Measurements from ENCODE around the gene MED9. TPM values are rescaled to one million over a fixed set of nuclear protein-coding genes. Genes with fewer than 3 reads are reported as not detected.

Gene MED9
- total RNA-seq, 3 donors from 2014 or later, result 15.0 to 16.4 (median 15.0) TPM

Other genes with a start within 250 kb of the MED9 start
- 10 to 100 TPM; 15.6 to 27.0 (median 25.6) TPM for gene FLCN, start 239.8 kb upstream of the MED9 start, total RNA-seq
- 100 to 1,000 TPM; 154 to 163 (median 161) TPM for gene COPS3, start 195.8 kb upstream of the MED9 start, total RNA-seq
- gene NT5M, start 173.6 kb upstream of the MED9 start, total RNA-seq, result 1 to 10 TPM; 2.6 to 3.3 (median 3.2) TPM
- gene RASD1, start 19.4 kb downstream of the MED9 start, total RNA-seq, result 1 to 10 TPM in 2 of 3 donors, under 1 TPM in 1; 0.87 to 1.3 (median 1.1) TPM
- gene PEMT, start 114.7 kb downstream of the MED9 start, total RNA-seq, result 10 to 100 TPM; 52.5 to 53.8 (median 53.0) TPM
- 10 to 100 TPM; 19.9 to 22.4 (median 20.1) TPM for gene RAI1, start 204.5 kb downstream of the MED9 start, total RNA-seq